Omental fat pad (tissue), 4 donors: Measurements from ENCODE around the gene PRR29. TPM values are rescaled to one million over a fixed set of nuclear protein-coding genes. Genes with fewer than 3 reads are reported as not detected.

Source experiments
- ATAC-seq: fragments of 150-250 bp; one replicate; pipeline ENCODE4 v1.9.1; 2016; ENCODE audit warnings: mild to moderate bottlenecking, moderate library complexity; ENCODE audit not compliant: low FRiP score
- DNase-seq: peaks from one replicate; pipeline ENCODE4 v3.0.0-alpha.2; 2019; ENCODE audit warnings: low spot score
- total RNA-seq, 4 donors: library from RNA; depleted of rRNA; stranded (reverse); fragments of >200 nt; gene quantifications; one replicate each; pipeline ENCODE4 v1.1.0, GENCODE V29; 2016
- TF ChIP-seq, protein P1 (sequence below), 3 donors: fragments of 450-650 bp; IDR thresholded peaks; one replicate each; pipeline ENCODE4 v1.5.1; 2016 to 2017; ENCODE audit warnings: antibody characterized with exemption in 3 of 3, mild to moderate bottlenecking in 3 of 3, moderate library complexity in 2 of 3

Gene PRR29
- 1 to 10 TPM in 1 of 4 donors, under 1 TPM in 3; 0.19 to 1.1 (median 0.55) TPM for total RNA-seq

DNA sequence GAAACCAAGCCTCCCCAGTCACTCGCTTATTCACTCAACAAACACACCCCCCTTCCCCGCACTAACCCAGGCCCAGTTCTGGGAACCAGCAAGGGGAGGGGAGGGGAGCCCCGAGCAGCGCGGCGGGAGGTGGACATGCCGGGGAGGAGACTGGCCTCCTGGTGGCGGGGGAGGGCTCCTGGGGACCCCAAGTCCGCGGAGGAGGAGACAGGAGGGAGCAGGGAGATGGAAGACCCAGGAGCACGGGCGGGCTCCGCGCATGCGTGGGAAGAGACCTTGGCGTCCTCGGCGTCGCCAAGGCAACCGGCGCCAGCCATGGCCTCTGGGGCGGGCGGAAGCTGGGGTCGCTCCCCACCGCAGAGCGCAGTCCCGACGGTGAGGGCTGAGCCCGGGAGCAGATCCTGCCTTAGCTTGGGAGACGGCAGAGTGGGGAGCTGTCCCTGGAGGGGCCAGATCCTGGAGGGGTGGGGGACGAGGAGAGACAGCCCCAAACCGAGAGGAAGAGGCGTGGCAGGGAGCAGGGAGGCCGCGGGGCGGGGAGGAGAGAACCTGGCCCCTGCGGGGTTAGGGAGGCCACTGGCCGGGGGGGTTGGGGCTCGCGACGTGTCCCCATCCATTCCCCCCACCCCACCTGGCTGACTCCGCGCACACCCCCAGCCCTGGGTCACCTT, at the start of gene PRR29:
PRR29 (plus strand) TSS at position 302 of the 671 bp plus-strand sequence; CDS start at position 316, 14 bp downstream.
- TF ChIP-seq, protein P1, sequence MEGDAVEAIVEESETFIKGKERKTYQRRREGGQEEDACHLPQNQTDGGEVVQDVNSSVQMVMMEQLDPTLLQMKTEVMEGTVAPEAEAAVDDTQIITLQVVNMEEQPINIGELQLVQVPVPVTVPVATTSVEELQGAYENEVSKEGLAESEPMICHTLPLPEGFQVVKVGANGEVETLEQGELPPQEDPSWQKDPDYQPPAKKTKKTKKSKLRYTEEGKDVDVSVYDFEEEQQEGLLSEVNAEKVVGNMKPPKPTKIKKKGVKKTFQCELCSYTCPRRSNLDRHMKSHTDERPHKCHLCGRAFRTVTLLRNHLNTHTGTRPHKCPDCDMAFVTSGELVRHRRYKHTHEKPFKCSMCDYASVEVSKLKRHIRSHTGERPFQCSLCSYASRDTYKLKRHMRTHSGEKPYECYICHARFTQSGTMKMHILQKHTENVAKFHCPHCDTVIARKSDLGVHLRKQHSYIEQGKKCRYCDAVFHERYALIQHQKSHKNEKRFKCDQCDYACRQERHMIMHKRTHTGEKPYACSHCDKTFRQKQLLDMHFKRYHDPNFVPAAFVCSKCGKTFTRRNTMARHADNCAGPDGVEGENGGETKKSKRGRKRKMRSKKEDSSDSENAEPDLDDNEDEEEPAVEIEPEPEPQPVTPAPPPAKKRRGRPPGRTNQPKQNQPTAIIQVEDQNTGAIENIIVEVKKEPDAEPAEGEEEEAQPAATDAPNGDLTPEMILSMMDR (IDR thresholded peaks at IDR 0.05) = no peak
- peak; percentile 46 for ATAC-seq
- peak; percentile 32 for DNase-seq

DNA sequence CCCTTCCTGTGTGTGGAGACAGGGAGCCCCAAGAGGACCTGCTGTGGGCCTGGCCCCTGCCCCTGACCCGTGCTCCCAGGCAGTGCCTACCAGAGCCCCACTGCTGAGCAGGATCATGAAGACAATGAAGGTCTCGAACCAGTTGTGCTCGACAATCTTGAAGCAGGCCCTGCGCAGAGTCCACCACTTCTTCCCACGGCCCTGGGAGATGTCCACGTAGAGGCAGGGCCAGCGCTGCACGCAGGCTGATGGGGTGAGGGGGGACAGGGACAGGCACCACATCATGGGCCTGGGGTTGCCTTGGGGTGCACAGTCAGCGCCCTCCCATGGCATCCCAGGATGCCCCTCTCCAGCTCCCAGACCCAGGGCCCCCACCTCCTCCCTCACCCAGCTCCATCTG, 49.6 kb upstream of the PRR29 start:
- TF ChIP-seq, protein P1 (IDR thresholded peaks at IDR 0.05) = no peak
- DNase-seq (no peak), ATAC-seq (no peak)

DNA sequence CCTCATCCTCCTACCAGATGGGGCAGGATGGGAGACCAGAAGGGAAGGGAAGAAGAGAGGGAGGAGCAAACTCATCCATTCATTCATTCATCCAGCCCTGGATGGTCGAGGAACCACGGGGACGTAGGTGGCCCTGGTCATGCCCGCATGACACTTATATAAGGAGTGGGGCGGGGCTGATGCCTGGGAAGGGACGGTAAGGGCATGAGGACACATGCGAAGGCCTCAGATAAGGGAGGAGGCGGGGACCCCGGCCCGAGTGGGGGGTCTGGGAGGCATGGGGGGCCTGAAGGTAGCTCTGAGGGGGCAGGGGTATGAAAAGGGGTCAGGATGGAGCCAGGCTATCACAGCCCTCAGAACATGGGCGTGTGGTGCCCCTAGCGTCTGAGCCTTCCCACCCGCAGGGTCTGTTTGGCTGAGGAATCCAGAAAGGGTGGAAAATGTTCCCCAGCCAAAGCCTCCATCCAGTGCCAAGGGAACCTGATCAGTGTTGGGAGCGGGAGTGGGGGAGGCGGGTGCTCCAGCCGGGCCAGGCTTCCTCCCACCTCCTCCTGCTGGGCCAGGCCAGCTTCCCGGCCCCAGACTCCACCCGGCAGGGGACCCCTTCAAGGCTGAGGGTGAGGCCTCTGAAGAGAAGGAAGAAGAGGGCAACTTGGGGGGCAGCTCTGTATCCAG, 48.4 kb upstream of the PRR29 start:
- DNase-seq = no peak
- TF ChIP-seq, protein P1 (IDR thresholded peaks at IDR 0.05) = no peak
- no peak for ATAC-seq

DNA sequence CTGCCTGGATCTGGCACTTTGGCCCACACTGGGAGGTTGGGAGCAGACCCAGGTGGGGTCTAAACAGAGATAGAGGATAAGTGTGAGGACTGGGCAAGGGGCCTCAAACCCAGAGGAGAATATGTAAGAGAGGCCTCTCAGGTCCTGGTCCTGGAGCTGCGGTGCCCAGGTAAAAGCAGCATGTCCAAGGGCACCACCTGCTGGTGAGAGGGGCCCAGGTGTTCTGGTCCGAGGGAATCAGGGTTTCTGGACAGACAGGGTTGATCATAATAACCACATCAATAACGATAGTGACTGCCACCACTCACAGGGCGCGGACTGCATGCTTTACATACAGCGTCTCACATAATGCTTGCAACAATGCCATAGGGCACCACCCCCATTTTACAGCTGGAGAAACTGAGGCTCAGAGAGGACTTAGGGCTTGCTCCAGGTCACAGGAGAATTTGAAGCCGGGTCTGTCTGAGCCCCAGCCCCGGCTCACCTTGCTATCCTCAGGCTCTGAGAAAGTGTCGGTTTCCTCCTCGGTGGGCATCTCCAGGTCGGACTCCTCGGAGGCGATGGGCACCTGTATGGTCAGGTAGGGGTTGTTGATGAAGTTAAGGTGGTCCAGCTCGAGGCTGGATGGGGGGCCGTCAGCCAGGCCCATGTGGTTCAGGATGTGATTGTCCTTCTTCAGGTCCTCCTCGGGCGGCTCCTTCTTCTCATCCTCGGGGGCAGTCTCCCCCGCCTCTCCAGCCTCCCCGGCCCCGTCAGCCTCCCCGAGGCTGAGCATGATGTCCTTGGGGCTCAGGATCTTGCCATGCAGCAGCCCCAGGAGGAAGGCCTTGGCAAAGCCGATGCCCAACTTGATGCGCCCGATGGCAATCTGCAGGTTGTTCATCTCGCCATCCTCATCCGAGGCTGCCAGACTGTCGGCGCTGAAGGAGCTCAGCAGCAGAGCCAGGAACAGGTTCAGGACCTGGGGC, 46.9 kb upstream of the PRR29 start:
- DNase-seq (no peak), ATAC-seq (no peak)
- TF ChIP-seq, protein P1 (IDR thresholded peaks at IDR 0.05) = no peak

DNA sequence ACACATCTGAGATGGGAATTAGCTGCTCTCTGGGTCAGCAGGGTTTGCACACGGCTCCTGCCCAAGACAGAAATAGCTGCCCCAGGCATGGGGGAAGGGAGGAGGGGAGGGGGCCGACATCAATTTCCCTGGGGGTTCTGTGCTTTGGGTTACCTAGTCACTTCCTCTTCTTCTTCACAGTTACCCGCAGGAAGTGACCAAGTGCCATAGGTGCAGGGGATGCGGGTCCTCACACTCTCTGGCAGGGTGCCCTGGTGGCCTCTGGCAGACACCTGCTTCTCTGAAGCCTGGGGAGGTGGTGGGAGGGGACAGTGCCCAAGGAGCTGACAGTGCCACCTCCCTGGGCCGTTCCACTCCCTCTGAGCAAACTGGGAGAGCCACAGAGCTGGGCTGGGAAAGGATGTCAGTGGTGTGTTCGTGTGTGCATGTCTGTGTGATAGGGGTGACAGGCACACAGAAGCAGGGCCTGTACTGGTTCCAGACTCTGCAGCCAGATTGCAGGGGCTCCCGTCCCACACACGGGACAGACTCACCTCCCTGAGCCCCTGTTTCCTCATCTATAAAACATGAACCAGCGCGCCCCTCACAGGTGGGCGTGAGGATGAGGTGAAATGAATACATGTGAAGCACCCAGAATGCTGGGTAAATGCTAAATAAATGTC, 43.6 kb upstream of the PRR29 start:
- DNase-seq = no peak
- TF ChIP-seq, protein P1 (IDR thresholded peaks at IDR 0.05) = no peak
- no peak for ATAC-seq

DNA sequence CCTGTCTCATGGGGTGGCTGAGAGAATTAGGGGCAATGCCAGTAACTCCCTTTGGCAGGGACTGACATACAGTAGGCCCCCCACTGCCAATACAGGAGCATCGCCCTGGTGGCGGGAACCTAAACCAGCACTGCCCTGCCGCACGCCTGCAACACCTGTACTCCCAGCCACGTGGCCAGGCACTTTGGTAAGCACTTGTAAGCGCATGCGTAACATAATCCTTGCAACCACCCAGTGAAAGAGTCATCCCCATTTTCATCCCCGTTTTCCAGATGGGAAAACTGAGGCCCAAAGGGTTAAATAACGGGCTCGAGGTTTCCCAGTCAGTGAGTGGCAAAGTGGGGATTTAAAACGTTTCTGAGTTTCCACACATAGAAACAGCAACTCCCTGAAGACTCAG, 42.9 kb upstream of the PRR29 start:
- ATAC-seq (no peak), DNase-seq (no peak)
- TF ChIP-seq, protein P1 (IDR thresholded peaks at IDR 0.05) = no peak
